Erythroblast (primary cell): ENCODE data around the gene FCAMR.

Source experiments
- GATA1 ChIP-seq: IDR thresholded peaks from 2 replicates; pipeline ENCODE4 v1.6.1; 2011; ENCODE audit warnings: low read depth, mild to moderate bottlenecking, control low read depth, low read length, moderate library complexity
- POLR2A ChIP-seq: IDR thresholded peaks from 2 replicates; pipeline ENCODE4 v1.6.1; 2011; ENCODE audit warnings: mild to moderate bottlenecking, low read length

DNA sequence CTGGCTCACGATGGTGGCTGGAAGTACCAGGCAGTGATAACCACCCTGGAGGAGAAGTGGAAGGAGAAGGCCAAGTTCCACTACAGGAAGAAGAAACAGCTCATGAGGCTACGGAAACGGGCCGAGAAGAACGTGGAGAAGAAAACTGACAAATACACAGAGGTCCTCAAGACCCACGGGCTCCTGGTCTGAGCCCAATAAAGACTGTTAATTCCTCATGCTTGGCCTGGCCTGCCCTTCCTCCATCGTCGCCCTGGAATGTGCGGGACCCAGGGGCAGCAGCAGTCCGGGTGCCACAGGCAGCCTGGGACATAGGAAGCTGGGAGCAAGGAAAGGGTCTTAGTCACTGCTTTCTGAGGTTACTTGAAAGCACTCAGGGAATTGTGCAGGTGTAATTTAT is 62.2 kb downstream of the FCAMR start:
- TF ChIP-seq POLR2A (no peak), GATA1 (no peak)
